GM12891 (cell line): ENCODE results near the gene CD47.

Source experiments
- POLR2A ChIP-seq: IDR thresholded peaks from 2 replicates; pipeline ENCODE4 v1.6.1; 2011; ENCODE audit warnings: low read depth, low read length, control low read depth
- SPI1 ChIP-seq: IDR thresholded peaks from 2 replicates; pipeline ENCODE4 v1.6.1; 2011; ENCODE audit warnings: low read depth, low read length, control low read depth
- TAF1 ChIP-seq: IDR thresholded peaks from 2 replicates; pipeline ENCODE4 v1.6.1; 2011; ENCODE audit warnings: low read depth, low read length, control low read depth

GRCh38 chr3:108099679-108100428, 9.0 kb upstream of the CD47 start:
- TF ChIP-seq SPI1 = no peak
- TF ChIP-seq POLR2A = no peak
- TF ChIP-seq TAF1 = no peak
